ENCODE data around the gene BRINP1. TPM values are rescaled to one million over a fixed set of nuclear protein-coding genes. Genes with fewer than 3 reads are reported as not detected.

The BRINP1 gene
- total RNA-seq, 1 donor: 17.0 TPM

DNA sequence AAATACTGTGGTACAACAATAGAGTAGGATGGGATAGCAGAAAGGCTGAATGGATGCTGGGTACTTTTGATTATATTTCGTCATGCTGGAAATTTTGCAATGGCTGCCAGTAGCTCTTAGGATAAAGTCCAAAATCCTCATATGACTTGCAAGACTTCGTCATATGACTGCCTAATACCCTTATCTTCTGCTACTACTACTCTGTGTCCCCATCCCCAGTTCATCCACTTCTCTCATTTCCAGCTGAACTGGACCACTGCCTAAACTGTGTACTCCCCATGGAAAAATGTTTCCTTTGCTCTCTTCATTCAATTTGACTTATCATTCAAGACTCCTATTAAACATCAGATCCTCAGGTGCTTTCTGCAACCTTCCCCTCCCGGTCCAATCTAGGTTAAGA is 212.9 kb downstream of the BRINP1 start:
- peaks cover 3% of the 10 kb centered on the region for H3K9me3 ChIP-seq (ENCODE audit: low read depth, low read length)
- no peak overlapping the region for H3K4me2 ChIP-seq (ENCODE audit: insufficient read depth, low read length)
- H2AFZ ChIP-seq (ENCODE audit: low read length): no peak overlapping the region
- no peak for DNase-seq (ENCODE audit: insufficient read length, low spot score, missing footprints)
- no peaks in the 10 kb centered on the region for H4K20me1 ChIP-seq (ENCODE audit: insufficient read depth, low read length)
- no peaks in the 10 kb centered on the region for H3K36me3 ChIP-seq (ENCODE audit: insufficient read depth, low read length)
- H3K27ac ChIP-seq (ENCODE audit: low read depth, low read length): no peak overlapping the region
- H3K4me3 ChIP-seq (ENCODE audit: insufficient read depth, low read length): no peak overlapping the region
- H3K79me2 ChIP-seq (ENCODE audit: insufficient read depth, low read length): no peaks in the 10 kb centered on the region
- H3K27me3 ChIP-seq (ENCODE audit: insufficient read depth, low read length): no peaks in the 10 kb centered on the region
- TF ChIP-seq, protein P1, sequence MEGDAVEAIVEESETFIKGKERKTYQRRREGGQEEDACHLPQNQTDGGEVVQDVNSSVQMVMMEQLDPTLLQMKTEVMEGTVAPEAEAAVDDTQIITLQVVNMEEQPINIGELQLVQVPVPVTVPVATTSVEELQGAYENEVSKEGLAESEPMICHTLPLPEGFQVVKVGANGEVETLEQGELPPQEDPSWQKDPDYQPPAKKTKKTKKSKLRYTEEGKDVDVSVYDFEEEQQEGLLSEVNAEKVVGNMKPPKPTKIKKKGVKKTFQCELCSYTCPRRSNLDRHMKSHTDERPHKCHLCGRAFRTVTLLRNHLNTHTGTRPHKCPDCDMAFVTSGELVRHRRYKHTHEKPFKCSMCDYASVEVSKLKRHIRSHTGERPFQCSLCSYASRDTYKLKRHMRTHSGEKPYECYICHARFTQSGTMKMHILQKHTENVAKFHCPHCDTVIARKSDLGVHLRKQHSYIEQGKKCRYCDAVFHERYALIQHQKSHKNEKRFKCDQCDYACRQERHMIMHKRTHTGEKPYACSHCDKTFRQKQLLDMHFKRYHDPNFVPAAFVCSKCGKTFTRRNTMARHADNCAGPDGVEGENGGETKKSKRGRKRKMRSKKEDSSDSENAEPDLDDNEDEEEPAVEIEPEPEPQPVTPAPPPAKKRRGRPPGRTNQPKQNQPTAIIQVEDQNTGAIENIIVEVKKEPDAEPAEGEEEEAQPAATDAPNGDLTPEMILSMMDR (IDR thresholded peaks at IDR 0.05; ENCODE audit: extremely low read depth, low read depth, low read length): no peak
- H3K4me1 ChIP-seq (ENCODE audit: insufficient read depth, low read length): no peaks in the 10 kb centered on the region

DNA sequence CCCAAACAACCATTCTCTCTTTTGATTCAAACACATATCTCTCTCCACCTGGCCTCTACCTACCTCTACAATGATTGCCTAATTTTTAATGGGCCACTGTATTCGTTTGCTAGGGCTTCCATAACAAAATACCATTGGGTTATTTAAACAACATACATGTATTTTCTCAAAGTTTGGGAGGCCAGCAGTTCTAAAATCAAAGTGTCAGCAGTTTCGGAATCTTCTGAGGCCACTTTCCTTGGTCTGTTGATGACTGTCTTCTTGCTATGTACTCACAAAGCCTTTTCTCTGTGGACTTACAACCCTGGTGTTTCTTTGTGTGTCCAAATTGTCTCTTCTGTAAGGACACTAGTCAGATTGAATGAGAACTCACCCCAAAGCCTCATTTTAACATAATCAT is 214.7 kb downstream of the BRINP1 start:
- Histone ChIP-seq H3K9me3 (ENCODE audit: low read depth, low read length) (peaks cover 3% of the 10 kb centered on the region), H4K20me1 (ENCODE audit: insufficient read depth, low read length) (no peaks in the 10 kb centered on the region), H3K27me3 (ENCODE audit: insufficient read depth, low read length) (no peaks in the 10 kb centered on the region), H3K79me2 (ENCODE audit: insufficient read depth, low read length) (no peaks in the 10 kb centered on the region), H3K4me2 (ENCODE audit: insufficient read depth, low read length) (no peak overlapping the region), H3K4me1 (ENCODE audit: insufficient read depth, low read length) (no peaks in the 10 kb centered on the region), H3K27ac (ENCODE audit: low read depth, low read length) (no peak overlapping the region), H3K4me3 (ENCODE audit: insufficient read depth, low read length) (no peak overlapping the region), H2AFZ (ENCODE audit: low read length) (no peak overlapping the region), H3K36me3 (ENCODE audit: insufficient read depth, low read length) (no peaks in the 10 kb centered on the region)
- DNase-seq (ENCODE audit: insufficient read length, low spot score, missing footprints): no peak
- TF ChIP-seq, protein P1 (IDR thresholded peaks at IDR 0.05; ENCODE audit: extremely low read depth, low read depth, low read length): no peak

DNA sequence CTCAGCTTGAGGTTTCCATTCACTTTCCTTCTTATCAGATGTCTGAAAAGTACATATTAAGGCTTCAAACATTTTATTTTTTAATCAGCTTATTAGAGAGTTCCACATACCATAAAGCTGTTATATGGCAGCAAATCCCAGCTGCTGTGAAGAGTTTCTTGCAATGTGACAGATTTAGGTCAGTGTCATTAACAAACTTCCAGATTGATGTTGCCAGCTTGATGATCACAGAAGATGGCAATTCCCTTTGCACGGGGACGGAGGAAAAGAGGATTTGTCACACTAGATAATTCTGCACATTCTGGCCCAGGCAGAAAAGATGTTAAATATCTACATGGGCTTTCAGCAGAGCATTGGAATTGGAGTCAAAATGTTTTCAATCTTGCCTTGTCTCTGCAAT is 215.8 kb downstream of the BRINP1 start:
- no peak overlapping the region for H3K4me2 ChIP-seq (ENCODE audit: insufficient read depth, low read length)
- H3K27ac ChIP-seq (ENCODE audit: low read depth, low read length): no peak overlapping the region
- H4K20me1 ChIP-seq (ENCODE audit: insufficient read depth, low read length): no peaks in the 10 kb centered on the region
- TF ChIP-seq, protein P1 (IDR thresholded peaks at IDR 0.05; ENCODE audit: extremely low read depth, low read depth, low read length): no peak
- H3K9me3 ChIP-seq (ENCODE audit: low read depth, low read length): peaks cover 7% of the 10 kb centered on the region
- H3K4me1 ChIP-seq (ENCODE audit: insufficient read depth, low read length): no peaks in the 10 kb centered on the region
- no peaks in the 10 kb centered on the region for H3K27me3 ChIP-seq (ENCODE audit: insufficient read depth, low read length)
- DNase-seq (ENCODE audit: insufficient read length, low spot score, missing footprints): no peak
- no peaks in the 10 kb centered on the region for H3K36me3 ChIP-seq (ENCODE audit: insufficient read depth, low read length)
- H3K4me3 ChIP-seq (ENCODE audit: insufficient read depth, low read length): no peak overlapping the region
- H2AFZ ChIP-seq (ENCODE audit: low read length): no peak overlapping the region
- H3K79me2 ChIP-seq (ENCODE audit: insufficient read depth, low read length): no peaks in the 10 kb centered on the region

DNA sequence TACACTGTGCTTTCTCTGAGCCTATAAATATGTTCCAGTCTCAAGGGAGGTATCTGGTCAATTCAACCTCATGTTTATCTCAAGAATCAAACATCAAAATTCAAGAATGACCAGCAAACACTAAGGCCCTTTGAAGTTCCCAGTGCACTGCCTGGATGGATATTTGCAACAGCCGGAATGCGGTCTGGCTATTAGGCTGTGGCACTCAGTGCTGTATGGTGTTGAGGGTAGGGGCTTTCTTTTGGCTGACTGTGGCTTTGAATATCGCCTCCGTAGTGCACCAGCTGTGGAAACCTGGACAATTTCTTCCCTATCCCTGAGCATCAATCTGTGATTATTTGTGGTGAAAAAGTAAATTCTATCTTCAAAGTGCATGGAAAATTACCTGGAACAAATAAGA is 220.4 kb downstream of the BRINP1 start:
- Histone ChIP-seq H4K20me1 (ENCODE audit: insufficient read depth, low read length) (no peaks in the 10 kb centered on the region), H3K27me3 (ENCODE audit: insufficient read depth, low read length) (no peaks in the 10 kb centered on the region), H2AFZ (ENCODE audit: low read length) (no peak overlapping the region), H3K79me2 (ENCODE audit: insufficient read depth, low read length) (no peaks in the 10 kb centered on the region), H3K4me2 (ENCODE audit: insufficient read depth, low read length) (no peak overlapping the region), H3K27ac (ENCODE audit: low read depth, low read length) (no peak overlapping the region), H3K4me3 (ENCODE audit: insufficient read depth, low read length) (no peak overlapping the region), H3K36me3 (ENCODE audit: insufficient read depth, low read length) (no peaks in the 10 kb centered on the region), H3K9me3 (ENCODE audit: low read depth, low read length) (peaks cover 4% of the 10 kb centered on the region), H3K4me1 (ENCODE audit: insufficient read depth, low read length) (no peaks in the 10 kb centered on the region)
- TF ChIP-seq, protein P1 (IDR thresholded peaks at IDR 0.05; ENCODE audit: extremely low read depth, low read depth, low read length): no peak
- DNase-seq (ENCODE audit: insufficient read length, low spot score, missing footprints): no peak

All from osteoblast (primary cell).